Gastrocnemius medialis (tissue), 4 donors: Measurements from ENCODE around the gene STAG1. TPM values are rescaled to one million over a fixed set of nuclear protein-coding genes. Genes with fewer than 3 reads are reported as not detected.

Experiments
- ATAC-seq, 2 donors: fragments of 150-250 bp; one replicate each; pipeline ENCODE4 v1.9.1; 2016
- DNase-seq, 2 donors: peaks; one replicate each; pipeline ENCODE4 v3.0.0-alpha.2; 2019
- H3K27ac ChIP-seq, 4 donors: fragments of 200-600 bp; sonication (generic); 1 replicate in 1 of 4; 2 replicates in 3 of 4; pipeline ENCODE4 v1.5.1; 2016 to 2018; ENCODE audit warnings: mild to moderate bottlenecking in 2 of 4, moderate library complexity in 1 of 4
- H3K27me3 ChIP-seq, 3 donors: fragments of 200-600 bp; sonication (generic) in 2 of 3; 1 replicate in 1 of 3; 2 replicates in 2 of 3; pipeline versions ENCODE4 v1.5.1 to v1.6.0; 2016 to 2019; ENCODE audit warnings: mild to moderate bottlenecking in 1 of 3, moderate library complexity in 1 of 3
- H3K36me3 ChIP-seq, 2 donors: fragments of 200-600 bp; sonication (generic) in 1 of 2; one replicate each; pipeline ENCODE4 v1.5.1; 2017 to 2018
- H3K4me1 ChIP-seq, 2 donors: fragments of 200-600 bp; sonication (generic) in 1 of 2; one replicate each; pipeline ENCODE4 v1.5.1; 2016 to 2017; ENCODE audit warnings: mild to moderate bottlenecking in 2 of 2
- H3K4me3 ChIP-seq, 4 donors: fragments of 200-600 bp; sonication (generic) in 3 of 4; 1 replicate in 1 of 4; 2 replicates in 3 of 4; pipeline ENCODE4 v1.5.1; 2016 to 2019; ENCODE audit warnings: mild to moderate bottlenecking in 2 of 4
- H3K9me3 ChIP-seq, 3 donors: fragments of 200-600 bp; sonication (generic) in 2 of 3; 1 replicate in 1 of 3; 2 replicates in 2 of 3; pipeline ENCODE4 v1.5.1; 2016 to 2019
- CTCF ChIP-seq, 5 experiments: fragments of 450-650 bp in 3 of 5; fragments of 200-600 bp in 2 of 5; sonication (generic) in 2 of 5; IDR thresholded peaks in 4 of 5; conservative IDR thresholded peaks in 1 of 5; 1 replicate in 4 of 5; 2 replicates in 1 of 5; pipeline ENCODE4 v1.5.1; 2016 to 2019; ENCODE audit warnings: antibody characterized with exemption in 5 of 5, mild to moderate bottlenecking in 3 of 5, moderate library complexity in 3 of 5
- POLR2A ChIP-seq, 2 donors: fragments of 450-650 bp; IDR thresholded peaks; one replicate each; pipeline ENCODE4 v1.6.1; 2017; ENCODE audit warnings: antibody characterized with exemption in 2 of 2, mild to moderate bottlenecking in 2 of 2, moderate library complexity in 2 of 2
- in situ Hi-C, 4 donors: fragments of 200-750 bp; cut with MboI; loops; one replicate each; pipeline versions ENCODE4 v1.15.0 to v1.8.0; 2017; ENCODE audit warnings: low sequenced_read_pairs in 4 of 4
- intact Hi-C: fragments of 100-400 bp; cut with DNase I; formaldehyde crosslinking; loops from one replicate; pipeline ENCODE4 v1.15.1; 2023; ENCODE audit warnings: low total_unique reads
- total RNA-seq, 4 donors: library from RNA; depleted of rRNA; stranded (reverse); fragments of >200 nt; gene quantifications; one replicate each; pipeline versions ENCODE4 v1.1.0 to v1.2.3, GENCODE V29; 2016

The STAG1 gene
- total RNA-seq, 4 donors from 2014 or later = 22.2 to 26.2 (median 23.7) TPM

- TF ChIP-seq POLR2A (IDR thresholded peaks at IDR 0.05) = no peak
- TF ChIP-seq CTCF (IDR thresholded peaks at IDR 0.05 in 4 of 5, conservative IDR thresholded peaks at IDR 0.05 in 1 of 5) = no peak
- Histone ChIP-seq H3K27me3 (no peaks in the 10 kb centered on the region), H3K4me1 (peaks cover 28 to 66% of the 10 kb centered on the region in 2 donors), H3K27ac (no peak overlapping the region), H3K9me3 (no peaks in the 10 kb centered on the region), H3K4me3 (no peak overlapping the region), H3K36me3 (no peaks in the 10 kb centered on the region)
- intact Hi-C loops (no loop called here), in situ Hi-C loops (loop anchor here in 2 of 4 donors (25.0 kb wide), 3 partner anchors 344 to 644 kb away; partner anchors contain the start of gene PCCB (in 1 of the 2))
- DNase-seq (no peak), ATAC-seq (no peak)
Measured at GRCh38 chr3:136731274-136731884, 20.8 kb downstream of the STAG1 start.

GRCh38 chr3:136730595-136731273, 21.4 kb downstream of the STAG1 start:
- no peak for DNase-seq
- H3K4me3 ChIP-seq = no peak overlapping the region
- H3K27ac ChIP-seq = no peak overlapping the region
- in situ Hi-C loops = loop anchor here in 2 of 4 donors (25.0 kb wide), 3 partner anchors 343 to 643 kb away; partner anchors contain the start of gene PCCB (in 1 of the 2)
- peaks cover 35 to 73% of the 10 kb centered on the region in 2 donors for H3K4me1 ChIP-seq
- no peak for ATAC-seq
- H3K27me3 ChIP-seq = no peaks in the 10 kb centered on the region
- intact Hi-C loops = no loop called here
- TF ChIP-seq POLR2A (IDR thresholded peaks at IDR 0.05) (no peak), CTCF (IDR thresholded peaks at IDR 0.05 in 4 of 5, conservative IDR thresholded peaks at IDR 0.05 in 1 of 5) (no peak)
- no peaks in the 10 kb centered on the region for H3K36me3 ChIP-seq
- no peaks in the 10 kb centered on the region for H3K9me3 ChIP-seq

GRCh38 chr3:136728918-136729317, 23.3 kb downstream of the STAG1 start:
- Histone ChIP-seq H3K4me1 (peaks cover 34 to 66% of the 10 kb centered on the region in 2 donors), H3K4me3 (peak overlapping the region in 1 of 4 donors; percentile 12), H3K36me3 (no peaks in the 10 kb centered on the region), H3K27ac (no peak overlapping the region), H3K27me3 (no peaks in the 10 kb centered on the region), H3K9me3 (no peaks in the 10 kb centered on the region)
- in situ Hi-C loops = loop anchor here in 2 of 4 donors (25.0 kb wide), 3 partner anchors 342 to 642 kb away; partner anchors contain the start of gene PCCB (in 1 of the 2)
- TF ChIP-seq CTCF (IDR thresholded peaks at IDR 0.05 in 4 of 5, conservative IDR thresholded peaks at IDR 0.05 in 1 of 5) (no peak), POLR2A (IDR thresholded peaks at IDR 0.05) (no peak)
- intact Hi-C loops = no loop called here
- ATAC-seq (no peak), DNase-seq (no peak)

GRCh38 chr3:136728473-136728872, 23.7 kb downstream of the STAG1 start:
- ATAC-seq (no peak), DNase-seq (no peak)
- Histone ChIP-seq H3K27me3 (no peaks in the 10 kb centered on the region), H3K4me3 (peak overlapping the region in 1 of 4 donors; percentile 12), H3K4me1 (peaks cover 34 to 66% of the 10 kb centered on the region in 2 donors), H3K27ac (no peak overlapping the region), H3K36me3 (no peaks in the 10 kb centered on the region), H3K9me3 (no peaks in the 10 kb centered on the region)
- no peak for TF ChIP-seq CTCF (IDR thresholded peaks at IDR 0.05 in 4 of 5, conservative IDR thresholded peaks at IDR 0.05 in 1 of 5)
- no peak for TF ChIP-seq POLR2A (IDR thresholded peaks at IDR 0.05)
- intact Hi-C loops = no loop called here
- in situ Hi-C loops = loop anchor here in 2 of 4 donors (25.0 kb wide), 3 partner anchors 341 to 641 kb away; partner anchors contain the start of gene PCCB (in 1 of the 2)
